Measurements from ENCODE around the gene ATP1A4.

DNA sequence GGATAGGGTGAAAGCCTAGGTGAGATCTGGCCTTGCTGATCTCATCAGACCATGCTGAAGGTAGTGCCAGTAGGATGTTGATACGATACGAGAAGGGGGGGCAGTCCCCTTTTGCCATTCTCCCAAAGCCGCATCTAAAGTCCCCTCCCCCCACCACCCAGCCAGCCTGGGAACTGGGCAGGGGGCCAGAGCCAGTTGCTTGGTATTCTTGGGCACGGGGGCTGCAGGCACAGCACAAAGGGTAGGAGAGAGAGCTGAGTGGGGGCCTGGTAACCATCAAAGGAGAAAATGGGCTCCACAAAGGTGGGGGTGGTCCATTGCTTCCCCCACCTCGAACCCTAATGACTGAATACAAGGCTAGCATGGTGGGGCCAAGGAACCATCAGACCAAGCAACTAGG lies 59.2 kb downstream of the ATP1A4 start:
- TF ChIP-seq POLR2A (IDR thresholded peaks at IDR 0.05; ENCODE audit: control extremely low read depth in 1 of 2, low read depth in 2 of 2, low read length in 2 of 2) (no peak), SP1 (IDR thresholded peaks at IDR 0.05; ENCODE audit: low read depth, low read length) (no peak), YY1 (IDR thresholded peaks at IDR 0.05; ENCODE audit: low read depth, low read length) (no peak), BRCA1 (IDR thresholded peaks at IDR 0.05; ENCODE audit: low read depth, low read length) (no peak), SAP30 (IDR thresholded peaks at IDR 0.05; ENCODE audit: insufficient read depth, insufficient replicate concordance, low read length) (no peak)
- TF ChIP-seq, protein P1, sequence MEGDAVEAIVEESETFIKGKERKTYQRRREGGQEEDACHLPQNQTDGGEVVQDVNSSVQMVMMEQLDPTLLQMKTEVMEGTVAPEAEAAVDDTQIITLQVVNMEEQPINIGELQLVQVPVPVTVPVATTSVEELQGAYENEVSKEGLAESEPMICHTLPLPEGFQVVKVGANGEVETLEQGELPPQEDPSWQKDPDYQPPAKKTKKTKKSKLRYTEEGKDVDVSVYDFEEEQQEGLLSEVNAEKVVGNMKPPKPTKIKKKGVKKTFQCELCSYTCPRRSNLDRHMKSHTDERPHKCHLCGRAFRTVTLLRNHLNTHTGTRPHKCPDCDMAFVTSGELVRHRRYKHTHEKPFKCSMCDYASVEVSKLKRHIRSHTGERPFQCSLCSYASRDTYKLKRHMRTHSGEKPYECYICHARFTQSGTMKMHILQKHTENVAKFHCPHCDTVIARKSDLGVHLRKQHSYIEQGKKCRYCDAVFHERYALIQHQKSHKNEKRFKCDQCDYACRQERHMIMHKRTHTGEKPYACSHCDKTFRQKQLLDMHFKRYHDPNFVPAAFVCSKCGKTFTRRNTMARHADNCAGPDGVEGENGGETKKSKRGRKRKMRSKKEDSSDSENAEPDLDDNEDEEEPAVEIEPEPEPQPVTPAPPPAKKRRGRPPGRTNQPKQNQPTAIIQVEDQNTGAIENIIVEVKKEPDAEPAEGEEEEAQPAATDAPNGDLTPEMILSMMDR (IDR thresholded peaks at IDR 0.05; ENCODE audit: control extremely low read depth in 1 of 3, insufficient read depth in 1 of 3, low read depth in 1 of 3, low read length in 3 of 3): no peak
